Memory B cell (primary cell): ENCODE data around the gene IFNL1.

Source experiments
- ATAC-seq: fragments of 150-1000 bp; cut with Tn5 transposase; 2 replicates; pipeline ENCODE4 v1.10.0; 2021; ENCODE audit warnings: low read depth, mild to moderate bottlenecking, moderate library complexity
- DNase-seq, 2 donors: peaks; one replicate each; pipeline ENCODE4 v3.0.0; 2022; ENCODE audit warnings: low spot score in 2 of 2
- H3K27ac Mint-ChIP-seq: one replicate; pipeline ENCODE4 v1.8.0; 2022; ENCODE audit warnings: mild to moderate bottlenecking, moderate library complexity, mixed read lengths
- H3K27me3 Mint-ChIP-seq: one replicate; pipeline ENCODE4 v1.8.0; 2022; ENCODE audit warnings: mixed read lengths
- H3K36me3 Mint-ChIP-seq: one replicate; pipeline ENCODE4 v1.8.0; 2022; ENCODE audit warnings: mild to moderate bottlenecking, mixed read lengths
- H3K4me1 Mint-ChIP-seq: one replicate; pipeline ENCODE4 v1.8.0; 2022; ENCODE audit warnings: mixed read lengths
- H3K4me3 Mint-ChIP-seq: one replicate; pipeline ENCODE4 v1.8.0; 2022; ENCODE audit warnings: mild to moderate bottlenecking, moderate library complexity, mixed read lengths
- H3K9me3 Mint-ChIP-seq: one replicate; pipeline ENCODE4 v1.8.0; 2022; ENCODE audit warnings: mixed read lengths

The IFNL1 gene

GRCh38 chr19:39296055-39296645 lies at the start of gene IFNL1:
Gene IFNL1 (plus strand): TSS chr19:39296407. CDS start chr19:39296422, 15 bp downstream.
- Mint-ChIP-seq H3K27ac (no peak within 1 kb of the TSS), H3K36me3 (peaks cover 3% of the 10 kb centered on the region), H3K27me3 (peaks cover 23% of the 10 kb centered on the region), H3K4me1 (peaks cover 3% of the 10 kb centered on the region), H3K4me3 (no peak within 1 kb of the TSS), H3K9me3 (no peaks in the 10 kb centered on the region)
- DNase-seq (no peak), ATAC-seq (no peak)

- peak; percentile 65 for ATAC-seq
- H3K36me3 Mint-ChIP-seq, result no peaks in the 10 kb centered on the region
- H3K27ac Mint-ChIP-seq, result no peak overlapping the region
- H3K9me3 Mint-ChIP-seq, result no peaks in the 10 kb centered on the region
- DNase-seq, result no peak
- peaks cover 4% of the 10 kb centered on the region for H3K4me1 Mint-ChIP-seq
- peak overlapping the region; percentile 46 for H3K4me3 Mint-ChIP-seq
- peaks cover 7% of the 10 kb centered on the region for H3K27me3 Mint-ChIP-seq
These were observed 49.1 kb upstream of the IFNL1 start for GRCh38 chr19:39246951-39247669.

GRCh38 chr19:39247701-39248664 lies 48.2 kb upstream of the IFNL1 start:
- no peaks in the 10 kb centered on the region for H3K9me3 Mint-ChIP-seq

GRCh38 chr19:39248806-39249205 lies 47.4 kb upstream of the IFNL1 start, which contains the start of gene IFNL4:
Gene IFNL4 (minus strand): TSS chr19:39248856.
- no peak within 1 kb of the TSS for H3K4me3 Mint-ChIP-seq

More at GRCh38 chr19:39247701-39248664, 48.2 kb upstream of the IFNL1 start:
- ATAC-seq (no peak), DNase-seq (no peak)
- Mint-ChIP-seq H3K27me3 (peaks cover 7% of the 10 kb centered on the region), H3K36me3 (no peaks in the 10 kb centered on the region), H3K4me3 (no peak overlapping the region), H3K4me1 (peaks cover 8% of the 10 kb centered on the region), H3K27ac (no peak overlapping the region)

GRCh38 chr19:39251081-39251480 lies 45.1 kb upstream of the IFNL1 start:
- DNase-seq, result no peak
- Mint-ChIP-seq H3K9me3 (no peaks in the 10 kb centered on the region), H3K27me3 (peaks cover 4% of the 10 kb centered on the region), H3K36me3 (no peaks in the 10 kb centered on the region), H3K4me1 (peaks cover 8% of the 10 kb centered on the region), H3K27ac (no peak overlapping the region), H3K4me3 (no peak overlapping the region)
- no peak for ATAC-seq

More at GRCh38 chr19:39248806-39249205, 47.4 kb upstream of the IFNL1 start, which contains the start of gene IFNL4:
- Mint-ChIP-seq H3K36me3 (no peaks in the 10 kb centered on the region), H3K27me3 (peaks cover 7% of the 10 kb centered on the region), H3K27ac (no peak within 1 kb of the TSS), H3K9me3 (no peaks in the 10 kb centered on the region), H3K4me1 (peaks cover 8% of the 10 kb centered on the region)
- DNase-seq, result no peak
- ATAC-seq, result no peak

- Mint-ChIP-seq H3K27me3 (peaks cover 7% of the 10 kb centered on the region), H3K27ac (no peak overlapping the region), H3K4me3 (no peak overlapping the region), H3K36me3 (no peaks in the 10 kb centered on the region), H3K4me1 (peaks cover 8% of the 10 kb centered on the region), H3K9me3 (no peaks in the 10 kb centered on the region)
- DNase-seq (no peak), ATAC-seq (no peak)
These were observed 44.4 kb upstream of the IFNL1 start for GRCh38 chr19:39251846-39252245.

GRCh38 chr19:39252458-39252857 lies 43.7 kb upstream of the IFNL1 start:
- Mint-ChIP-seq H3K27ac (no peak overlapping the region), H3K27me3 (peaks cover 9% of the 10 kb centered on the region), H3K36me3 (no peaks in the 10 kb centered on the region), H3K4me1 (peaks cover 8% of the 10 kb centered on the region), H3K4me3 (no peak overlapping the region), H3K9me3 (peaks cover 1% of the 10 kb centered on the region)
- DNase-seq (no peak), ATAC-seq (no peak)

GRCh38 chr19:39253374-39254149 lies 42.6 kb upstream of the IFNL1 start:
- H3K27me3 Mint-ChIP-seq, result peaks cover 13% of the 10 kb centered on the region
- ATAC-seq, result no peak
- no peak for DNase-seq

GRCh38 chr19:39254531-39255345 lies 41.5 kb upstream of the IFNL1 start:
- Mint-ChIP-seq H3K4me1 (peaks cover 8% of the 10 kb centered on the region), H3K9me3 (peaks cover 1% of the 10 kb centered on the region), H3K4me3 (no peak overlapping the region), H3K36me3 (no peaks in the 10 kb centered on the region), H3K27me3 (peaks cover 11% of the 10 kb centered on the region), H3K27ac (no peak overlapping the region)
- no peak for ATAC-seq
- no peak for DNase-seq

More at GRCh38 chr19:39253374-39254149, 42.6 kb upstream of the IFNL1 start:
- H3K9me3 Mint-ChIP-seq, result peaks cover 1% of the 10 kb centered on the region
- H3K27ac Mint-ChIP-seq, result no peak overlapping the region
- peaks cover 8% of the 10 kb centered on the region for H3K4me1 Mint-ChIP-seq
- no peaks in the 10 kb centered on the region for H3K36me3 Mint-ChIP-seq
- no peak overlapping the region for H3K4me3 Mint-ChIP-seq

- Mint-ChIP-seq H3K27me3 (peaks cover 15% of the 10 kb centered on the region), H3K9me3 (peaks cover 1% of the 10 kb centered on the region), H3K36me3 (no peaks in the 10 kb centered on the region), H3K4me1 (peaks cover 3% of the 10 kb centered on the region), H3K4me3 (no peak overlapping the region), H3K27ac (no peak overlapping the region)
- no peak for DNase-seq
- no peak for ATAC-seq
These were observed 39.0 kb upstream of the IFNL1 start for GRCh38 chr19:39257227-39257626.

- ATAC-seq, result no peak
- Mint-ChIP-seq H3K27me3 (peaks cover 19% of the 10 kb centered on the region), H3K27ac (no peak overlapping the region), H3K9me3 (peaks cover 1% of the 10 kb centered on the region), H3K4me1 (peaks cover 3% of the 10 kb centered on the region), H3K4me3 (no peak overlapping the region), H3K36me3 (no peaks in the 10 kb centered on the region)
- no peak for DNase-seq
These were observed 34.5 kb upstream of the IFNL1 start for GRCh38 chr19:39261704-39262103.

- ATAC-seq, result no peak
- Mint-ChIP-seq H3K4me1 (peaks cover 3% of the 10 kb centered on the region), H3K36me3 (no peaks in the 10 kb centered on the region), H3K4me3 (no peak overlapping the region), H3K27me3 (peaks cover 17% of the 10 kb centered on the region), H3K9me3 (no peaks in the 10 kb centered on the region), H3K27ac (no peak overlapping the region)
- DNase-seq, result no peak
These were observed 33.7 kb upstream of the IFNL1 start for GRCh38 chr19:39262496-39262895.

GRCh38 chr19:39263912-39264305 lies 32.3 kb upstream of the IFNL1 start:
- no peaks in the 10 kb centered on the region for H3K36me3 Mint-ChIP-seq
- DNase-seq (no peak), ATAC-seq (no peak)
- no peak overlapping the region for H3K4me3 Mint-ChIP-seq
- peaks cover 15% of the 10 kb centered on the region for H3K27me3 Mint-ChIP-seq
- no peaks in the 10 kb centered on the region for H3K9me3 Mint-ChIP-seq
- H3K4me1 Mint-ChIP-seq, result peaks cover 5% of the 10 kb centered on the region
- no peak overlapping the region for H3K27ac Mint-ChIP-seq
